CD4-positive, alpha-beta T cell treated with Interleukin-15 for 1 hour (primary cell): ENCODE measurements around the gene HIF1AN.
A peak's percentile ranks its signal among the peaks of the same experiment; 100 is the strongest.

Source experiments
- DNase-seq: peaks from one replicate; pipeline ENCODE4 v3.0.0-alpha.2; 2020

HIF1AN gene

GRCh38 chr10:100535715-100536353, at the start of gene HIF1AN:
HIF1AN (plus strand) TSS chr10:100535943; CDS start chr10:100535959, 16 bp downstream.
- peak; percentile 93 for DNase-seq

GRCh38 chr10:100487529-100487928, 48.2 kb upstream of the HIF1AN start:
- DNase-seq, result no peak

GRCh38 chr10:100489396-100489795, 46.3 kb upstream of the HIF1AN start:
- no peak for DNase-seq

GRCh38 chr10:100490531-100490930, 45.2 kb upstream of the HIF1AN start:
- no peak for DNase-seq

GRCh38 chr10:100496567-100496966, 39.2 kb upstream of the HIF1AN start:
- no peak for DNase-seq

- DNase-seq, result no peak
These were observed 37.7 kb upstream of the HIF1AN start for GRCh38 chr10:100498059-100498458.

GRCh38 chr10:100501423-100501822, 34.3 kb upstream of the HIF1AN start:
- DNase-seq, result no peak

GRCh38 chr10:100502926-100503494, 32.7 kb upstream of the HIF1AN start:
- no peak for DNase-seq

GRCh38 chr10:100504096-100504495, 31.6 kb upstream of the HIF1AN start:
- DNase-seq, result no peak

- DNase-seq, result no peak
These were observed 30.6 kb upstream of the HIF1AN start for GRCh38 chr10:100505164-100505563.

GRCh38 chr10:100506596-100507356, 29.0 kb upstream of the HIF1AN start:
- DNase-seq, result no peak

- DNase-seq, result no peak
These were observed 28.4 kb upstream of the HIF1AN start for GRCh38 chr10:100507357-100507732.

- no peak for DNase-seq
These were observed 27.5 kb upstream of the HIF1AN start for GRCh38 chr10:100508266-100508665.

GRCh38 chr10:100508691-100509150, 27.0 kb upstream of the HIF1AN start:
- peak; percentile 27 for DNase-seq

- DNase-seq, result peak; percentile 63
These were observed 26.4 kb upstream of the HIF1AN start for GRCh38 chr10:100509241-100509840.

GRCh38 chr10:100510533-100511308, 25.0 kb upstream of the HIF1AN start:
- peak; percentile 66 for DNase-seq

- DNase-seq, result no peak
These were observed 20.1 kb upstream of the HIF1AN start for GRCh38 chr10:100515612-100516011.

GRCh38 chr10:100516847-100517246, 18.9 kb upstream of the HIF1AN start:
- DNase-seq, result no peak

GRCh38 chr10:100518761-100519241, 16.9 kb upstream of the HIF1AN start:
- peak; percentile 29 for DNase-seq

GRCh38 chr10:100519311-100520051, 16.3 kb upstream of the HIF1AN start, which contains the start of gene SEC31B:
SEC31B (minus strand) TSS chr10:100519861; CDS start chr10:100516952, 2,909 bp downstream.
- no peak for DNase-seq

GRCh38 chr10:100520811-100521210, 14.9 kb upstream of the HIF1AN start:
- DNase-seq, result no peak
